HepG2 (cell line): ENCODE results near the gene TSTD2.

Source experiments
- ATF1 ChIP-seq: IDR thresholded peaks from 2 replicates; pipeline ENCODE4 v1.6.1; 2016; ENCODE audit warnings: mild to moderate bottlenecking, control low read depth
- FOSL1 ChIP-seq: sonication (generic); formaldehyde crosslinking; IDR thresholded peaks from 2 replicates; pipeline ENCODE4 v1.9.0; 2021; ENCODE audit warnings: missing genetic modification reagents, borderline replicate concordance
- GTF2F1 ChIP-seq: fragments of 150-350 bp; IDR thresholded peaks from 2 replicates; pipeline ENCODE4 v1.6.1; 2014; ENCODE audit warnings: low read length
- POLR2AphosphoS5 ChIP-seq: IDR thresholded peaks from 2 replicates; pipeline ENCODE4 v1.6.1; 2012; ENCODE audit warnings: low read depth, low read length
- TF ChIP-seq, protein P1 (sequence below): sonication (generic); formaldehyde crosslinking; IDR thresholded peaks from 2 replicates; pipeline ENCODE4 v1.8.0; 2022; ENCODE audit warnings: missing genetic modification reagents, mild to moderate bottlenecking, inconsistent platforms, borderline replicate concordance

DNA sequence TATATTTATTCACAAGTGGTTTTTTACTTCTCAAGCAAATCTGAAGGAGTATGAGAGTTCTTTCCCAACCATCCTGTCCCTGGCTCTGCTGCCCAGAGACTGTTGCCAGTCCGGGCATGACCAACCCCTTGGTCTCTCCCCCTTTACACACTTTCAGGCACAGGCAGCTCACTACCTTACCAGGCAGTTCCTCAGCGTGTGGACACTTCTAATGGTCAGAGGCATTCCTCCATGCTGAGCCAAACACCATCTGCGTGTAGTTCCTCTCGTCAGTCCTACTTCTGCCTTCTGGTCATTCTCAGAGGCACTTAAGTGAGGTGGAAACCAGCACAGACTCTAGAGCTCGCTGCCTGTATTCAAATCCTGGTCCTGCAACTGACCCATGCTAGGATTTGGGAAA lies 56.1 kb downstream of the TSTD2 start:
- TF ChIP-seq FOSL1 (no peak), POLR2AphosphoS5 (no peak), GTF2F1 (no peak), ATF1 (CRISPR knock-in tag) (no peak)
- TF ChIP-seq, protein P1, sequence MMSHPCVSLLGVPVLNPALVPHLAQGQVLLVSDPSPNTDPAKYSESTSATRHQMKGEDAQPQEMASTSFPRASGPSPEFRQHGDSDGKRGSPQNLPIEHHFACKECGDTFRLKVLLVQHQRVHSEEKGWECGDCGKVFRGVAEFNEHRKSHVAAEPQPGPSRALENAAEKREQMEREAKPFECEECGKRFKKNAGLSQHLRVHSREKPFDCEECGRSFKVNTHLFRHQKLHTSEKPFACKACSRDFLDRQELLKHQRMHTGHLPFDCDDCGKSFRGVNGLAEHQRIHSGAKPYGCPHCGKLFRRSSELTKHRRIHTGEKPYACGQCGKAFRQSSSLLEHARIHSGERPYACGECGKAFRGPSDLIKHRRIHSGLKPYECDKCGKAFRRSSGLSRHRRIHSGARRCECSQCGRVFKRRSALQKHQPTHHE (CRISPR knock-in tag): no peak
